Keratinocyte (primary cell): Measurements from ENCODE around the gene SERGEF.

Source experiments
- CTCF ChIP-seq, 3 experiments: IDR thresholded peaks in 1 of 3; conservative IDR thresholded peaks in 1 of 3; optimal IDR thresholded peaks in 1 of 3; 2 replicates in 2 of 3; 3 replicates in 1 of 3; pipeline versions ENCODE3 to v1.5.1; 2011; ENCODE audit warnings: low read length in 3 of 3, mild to moderate bottlenecking in 3 of 3, moderate library complexity in 2 of 3, control low read depth in 1 of 3, inconsistent platforms in 1 of 3; ENCODE audit not compliant: insufficient read depth in 2 of 3; ENCODE audit errors: extremely low read depth in 1 of 3
- EZH2 ChIP-seq: IDR thresholded peaks from one replicate; pipeline ENCODE4 v1.6.1; 2012; ENCODE audit warnings: inconsistent platforms, mild to moderate bottlenecking, low read length, moderate library complexity

- TF ChIP-seq CTCF (optimal IDR thresholded peaks at IDR 0.05 in 1 of 3, IDR thresholded peaks at IDR 0.05 in 1 of 3, conservative IDR thresholded peaks at IDR 0.05 in 1 of 3; ENCODE audit: extremely low read depth in 1 of 3, insufficient read depth in 2 of 3, low read length in 3 of 3) = no peak
- TF ChIP-seq EZH2 = no peak
Measured at GRCh38 chr11:17811352-17811751, 201.5 kb downstream of the SERGEF start.
